Measurements from ENCODE around the gene ITPRIPL2.

GRCh38 chr16:19113577-19114358 is at the start of gene ITPRIPL2:
- TF ChIP-seq MYC (IDR thresholded peaks at IDR 0.05; ENCODE audit: low read depth, low read length) (no peak), POLR2A (IDR thresholded peaks at IDR 0.05; ENCODE audit: extremely low read depth, insufficient read length) (no peak), CTCF (IDR thresholded peaks at IDR 0.05; ENCODE audit: low read depth, low read length) (no peak), MAX (IDR thresholded peaks at IDR 0.05; ENCODE audit: low read depth, low read length) (no peak)

All from NB4 (cell line).